Measurements from ENCODE around the gene CHAT.

Gene CHAT

DNA sequence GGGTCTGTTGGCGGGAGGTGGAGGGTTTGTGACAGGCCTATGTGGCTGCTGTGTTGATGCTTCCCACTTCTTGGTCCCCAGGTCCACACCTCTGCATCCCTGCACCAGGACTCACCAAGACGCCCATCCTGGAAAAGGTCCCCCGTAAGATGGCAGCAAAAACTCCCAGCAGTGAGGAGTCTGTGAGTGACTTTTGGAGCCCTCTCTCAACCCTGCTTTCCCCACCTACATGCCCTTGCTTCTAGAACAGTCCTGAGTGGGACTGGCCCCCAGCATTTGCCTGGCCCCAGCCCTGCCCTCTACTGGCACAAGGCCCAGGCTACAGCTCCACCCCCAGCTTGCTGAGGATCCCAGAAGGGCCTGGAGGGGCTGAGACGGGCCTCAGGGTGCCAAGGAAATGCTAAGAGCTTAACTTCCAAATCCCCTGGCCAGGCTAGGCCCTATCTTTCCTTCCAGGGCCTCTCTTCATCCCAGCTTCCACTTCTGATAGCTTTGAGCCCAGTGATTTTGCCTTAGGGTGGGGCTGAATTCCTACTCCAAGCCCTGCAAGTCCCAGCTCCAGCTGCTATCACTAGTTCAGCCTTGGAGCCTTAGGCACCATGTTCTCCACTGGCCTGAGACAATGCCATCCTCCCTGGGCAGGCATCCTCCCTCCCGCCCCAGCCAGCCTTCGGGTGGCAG is 2.7 kb downstream of the CHAT start:
- Histone ChIP-seq H2BK12ac (ENCODE audit: low read length in 2 of 2) (no peak overlapping the region), H3K36me3 (ENCODE audit: control insufficient read depth in 1 of 2, insufficient read depth in 2 of 2, low read depth in 1 of 2, low read length in 2 of 2) (no peaks in the 10 kb centered on the region), H3K4me1 (ENCODE audit: control insufficient read depth, insufficient read depth, low read depth, low read length) (peaks cover 5% of the 10 kb centered on the region), H3K4me3 (ENCODE audit: insufficient read depth in 1 of 2, low read depth in 1 of 2, low read length in 2 of 2) (no peak overlapping the region), H3K79me1 (replicated peaks; ENCODE audit: low read length, poor library complexity, severe bottlenecking) (no peaks in the 10 kb centered on the region), H2BK15ac (ENCODE audit: low read depth, poor library complexity, severe bottlenecking) (no peak overlapping the region), H2AK5ac (ENCODE audit: low read length, severe bottlenecking) (no peak overlapping the region), H4K91ac (ENCODE audit: low read length) (no peak overlapping the region), H3K23ac (ENCODE audit: low read length in 2 of 2) (no peak overlapping the region), H3K9ac (ENCODE audit: low read length) (no peak overlapping the region), H3K4ac (ENCODE audit: low read depth in 1 of 2, low read length in 2 of 2) (no peak overlapping the region), H2BK5ac (ENCODE audit: low read depth, low read length, poor library complexity, severe bottlenecking) (no peak overlapping the region), H3K27me3 (ENCODE audit: control insufficient read depth in 1 of 2, insufficient read depth in 1 of 2, low read length in 2 of 2) (peaks cover 88 to 96% of the 10 kb centered on the region in 2 experiments), H2AFZ (ENCODE audit: low read depth, low read length) (no peak overlapping the region), H3K9me3 (ENCODE audit: control insufficient read depth, low read length) (peaks cover 4% of the 10 kb centered on the region), H3K14ac (ENCODE audit: low read length in 2 of 2) (no peak overlapping the region), H3K4me2 (ENCODE audit: low read length, poor library complexity, severe bottlenecking) (no peak overlapping the region), H2BK120ac (ENCODE audit: low read depth, low read length) (no peak overlapping the region), H3K27ac (ENCODE audit: low read length, poor library complexity, severe bottlenecking) (no peak overlapping the region), H3K18ac (ENCODE audit: low read depth in 1 of 2, low read length in 2 of 2) (no peak overlapping the region), H4K8ac (ENCODE audit: low read length) (no peak overlapping the region)
- DNase-seq = no peak
- 67% methylated on average over 5 of the region's 6 CpGs for WGBS

DNA sequence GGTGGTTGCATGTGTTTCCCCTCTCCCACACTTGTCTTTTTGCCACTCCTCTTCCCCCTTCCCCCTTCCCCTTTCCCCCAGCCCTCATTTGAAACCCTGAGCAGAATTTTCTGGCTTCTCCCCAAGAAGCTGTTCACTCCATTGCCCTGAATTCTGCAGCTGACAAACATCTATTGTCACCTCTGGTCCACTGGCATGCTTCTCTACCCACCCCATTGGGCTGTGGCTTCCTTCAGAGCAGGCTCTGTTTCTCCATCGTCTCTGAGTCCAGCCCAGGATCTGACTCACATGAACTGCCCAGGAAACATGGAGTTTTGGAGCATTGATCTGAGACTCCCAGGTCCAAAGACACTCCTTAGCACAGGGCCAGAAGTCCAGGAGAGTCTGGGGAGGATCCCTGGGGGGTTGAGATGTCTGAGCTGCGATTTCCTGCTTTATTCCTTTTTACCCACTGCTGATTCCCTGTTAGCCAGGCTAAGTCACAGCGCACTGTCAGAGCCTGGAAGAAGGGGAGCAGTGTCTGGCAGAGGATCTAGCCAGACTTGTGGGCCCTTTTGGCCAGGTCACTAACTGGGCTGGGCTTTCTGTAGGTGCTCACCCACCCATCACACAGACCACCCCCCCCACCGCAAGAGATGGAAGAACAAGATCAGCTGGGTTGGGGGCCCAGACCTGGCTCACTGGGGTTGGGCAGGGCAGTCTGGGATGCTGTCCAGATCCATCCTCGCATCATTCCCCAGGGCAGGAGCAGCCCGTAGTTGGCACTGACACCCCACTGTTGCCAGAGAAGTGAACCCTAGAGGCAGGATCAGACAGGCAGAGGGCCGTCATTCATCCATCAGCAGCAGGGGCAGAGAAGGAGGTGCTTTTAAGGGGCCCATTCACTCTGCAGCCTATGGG is 3.5 kb downstream of the CHAT start:
- Histone ChIP-seq H2AFZ (ENCODE audit: low read depth, low read length) (no peak overlapping the region), H4K8ac (ENCODE audit: low read length) (no peak overlapping the region), H3K9ac (ENCODE audit: low read length) (no peak overlapping the region), H3K18ac (ENCODE audit: low read depth in 1 of 2, low read length in 2 of 2) (no peak overlapping the region), H2BK5ac (ENCODE audit: low read depth, low read length, poor library complexity, severe bottlenecking) (no peak overlapping the region), H3K79me1 (replicated peaks; ENCODE audit: low read length, poor library complexity, severe bottlenecking) (no peaks in the 10 kb centered on the region), H3K14ac (ENCODE audit: low read length in 2 of 2) (no peak overlapping the region), H3K27me3 (ENCODE audit: control insufficient read depth in 1 of 2, insufficient read depth in 1 of 2, low read length in 2 of 2) (peaks cover 86 to 96% of the 10 kb centered on the region in 2 experiments), H3K4me2 (ENCODE audit: low read length, poor library complexity, severe bottlenecking) (no peak overlapping the region), H3K4ac (ENCODE audit: low read depth in 1 of 2, low read length in 2 of 2) (no peak overlapping the region), H2AK5ac (ENCODE audit: low read length, severe bottlenecking) (no peak overlapping the region), H2BK15ac (ENCODE audit: low read depth, poor library complexity, severe bottlenecking) (no peak overlapping the region), H3K36me3 (ENCODE audit: control insufficient read depth in 1 of 2, insufficient read depth in 2 of 2, low read depth in 1 of 2, low read length in 2 of 2) (no peaks in the 10 kb centered on the region), H3K9me3 (ENCODE audit: control insufficient read depth, low read length) (peaks cover 3% of the 10 kb centered on the region), H3K23ac (ENCODE audit: low read length in 2 of 2) (no peak overlapping the region), H3K4me3 (ENCODE audit: insufficient read depth in 1 of 2, low read depth in 1 of 2, low read length in 2 of 2) (no peak overlapping the region), H3K4me1 (ENCODE audit: control insufficient read depth, insufficient read depth, low read depth, low read length) (peaks cover 5% of the 10 kb centered on the region), H2BK12ac (ENCODE audit: low read length in 2 of 2) (no peak overlapping the region), H4K91ac (ENCODE audit: low read length) (no peak overlapping the region), H2BK120ac (ENCODE audit: low read depth, low read length) (no peak overlapping the region), H3K27ac (ENCODE audit: low read length, poor library complexity, severe bottlenecking) (no peak overlapping the region)
- WGBS = 72% methylated on average over 6 of the region's 7 CpGs
- DNase-seq = no peak

DNA sequence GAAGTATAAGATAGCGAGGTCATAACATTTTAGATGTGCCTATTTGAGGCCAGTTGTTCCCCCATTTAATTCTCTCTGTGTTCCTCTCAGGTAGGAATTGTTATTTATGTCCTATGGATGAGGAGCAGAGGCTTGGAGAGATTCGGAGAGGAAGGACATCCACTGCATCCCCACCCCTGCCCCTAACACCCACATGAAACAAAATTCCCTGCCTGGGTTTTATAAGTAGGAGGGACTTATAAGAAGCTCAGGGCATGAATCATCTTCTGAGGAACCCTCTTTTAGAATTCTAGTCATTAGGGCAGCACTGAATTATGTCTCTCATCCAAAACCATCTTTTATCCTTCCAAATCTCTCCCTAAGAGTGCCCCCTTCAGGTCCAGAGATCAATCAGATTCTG is 5.0 kb downstream of the CHAT start:
- Histone ChIP-seq H3K27me3 (ENCODE audit: control insufficient read depth in 1 of 2, insufficient read depth in 1 of 2, low read length in 2 of 2) (peaks cover 72 to 96% of the 10 kb centered on the region in 2 experiments), H3K9ac (ENCODE audit: low read length) (no peak overlapping the region), H2BK120ac (ENCODE audit: low read depth, low read length) (no peak overlapping the region), H3K23ac (ENCODE audit: low read length in 2 of 2) (no peak overlapping the region), H3K9me3 (ENCODE audit: control insufficient read depth, low read length) (no peaks in the 10 kb centered on the region), H3K4me2 (ENCODE audit: low read length, poor library complexity, severe bottlenecking) (no peak overlapping the region), H2BK5ac (ENCODE audit: low read depth, low read length, poor library complexity, severe bottlenecking) (no peak overlapping the region), H3K4me1 (ENCODE audit: control insufficient read depth, insufficient read depth, low read depth, low read length) (peaks cover 3% of the 10 kb centered on the region), H3K4ac (ENCODE audit: low read depth in 1 of 2, low read length in 2 of 2) (no peak overlapping the region), H4K91ac (ENCODE audit: low read length) (no peak overlapping the region), H2BK15ac (ENCODE audit: low read depth, poor library complexity, severe bottlenecking) (no peak overlapping the region), H3K4me3 (ENCODE audit: insufficient read depth in 1 of 2, low read depth in 1 of 2, low read length in 2 of 2) (no peak overlapping the region), H3K36me3 (ENCODE audit: control insufficient read depth in 1 of 2, insufficient read depth in 2 of 2, low read depth in 1 of 2, low read length in 2 of 2) (no peaks in the 10 kb centered on the region), H3K27ac (ENCODE audit: low read length, poor library complexity, severe bottlenecking) (no peak overlapping the region), H2BK12ac (ENCODE audit: low read length in 2 of 2) (no peak overlapping the region), H2AK5ac (ENCODE audit: low read length, severe bottlenecking) (no peak overlapping the region), H3K79me1 (replicated peaks; ENCODE audit: low read length, poor library complexity, severe bottlenecking) (no peaks in the 10 kb centered on the region), H4K8ac (ENCODE audit: low read length) (no peak overlapping the region), H3K14ac (ENCODE audit: low read length in 2 of 2) (no peak overlapping the region), H3K18ac (ENCODE audit: low read depth in 1 of 2, low read length in 2 of 2) (no peak overlapping the region), H2AFZ (ENCODE audit: low read depth, low read length) (no peak overlapping the region)
- DNase-seq = no peak
- no CpG with 5 or more reads among the region's 2 CpGs for WGBS

DNA sequence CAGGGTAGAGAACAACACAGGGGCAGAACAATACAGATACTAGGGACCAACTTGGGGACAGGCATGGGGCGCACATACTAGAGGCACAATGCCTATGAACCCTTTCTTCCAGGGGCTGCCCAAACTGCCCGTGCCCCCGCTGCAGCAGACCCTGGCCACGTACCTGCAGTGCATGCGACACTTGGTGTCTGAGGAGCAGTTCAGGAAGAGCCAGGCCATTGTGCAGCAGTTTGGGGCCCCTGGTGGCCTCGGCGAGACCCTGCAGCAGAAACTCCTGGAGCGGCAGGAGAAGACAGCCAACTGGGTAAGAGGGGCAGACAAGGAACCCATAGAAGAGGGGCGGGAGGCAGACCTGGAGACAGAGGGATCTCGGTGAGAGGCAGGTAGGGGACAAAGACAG is 5.8 kb downstream of the CHAT start:
- Histone ChIP-seq H2AFZ (ENCODE audit: low read depth, low read length) (no peak overlapping the region), H3K4me2 (ENCODE audit: low read length, poor library complexity, severe bottlenecking) (no peak overlapping the region), H2AK5ac (ENCODE audit: low read length, severe bottlenecking) (no peak overlapping the region), H3K4me1 (ENCODE audit: control insufficient read depth, insufficient read depth, low read depth, low read length) (no peaks in the 10 kb centered on the region), H4K8ac (ENCODE audit: low read length) (no peak overlapping the region), H3K27ac (ENCODE audit: low read length, poor library complexity, severe bottlenecking) (no peak overlapping the region), H3K27me3 (ENCODE audit: control insufficient read depth in 1 of 2, insufficient read depth in 1 of 2, low read length in 2 of 2) (peaks cover 65 to 97% of the 10 kb centered on the region in 2 experiments), H3K4ac (ENCODE audit: low read depth in 1 of 2, low read length in 2 of 2) (no peak overlapping the region), H3K4me3 (ENCODE audit: insufficient read depth in 1 of 2, low read depth in 1 of 2, low read length in 2 of 2) (no peak overlapping the region), H2BK15ac (ENCODE audit: low read depth, poor library complexity, severe bottlenecking) (no peak overlapping the region), H2BK5ac (ENCODE audit: low read depth, low read length, poor library complexity, severe bottlenecking) (no peak overlapping the region), H3K79me1 (replicated peaks; ENCODE audit: low read length, poor library complexity, severe bottlenecking) (no peaks in the 10 kb centered on the region), H3K36me3 (ENCODE audit: control insufficient read depth in 1 of 2, insufficient read depth in 2 of 2, low read depth in 1 of 2, low read length in 2 of 2) (no peaks in the 10 kb centered on the region), H4K91ac (ENCODE audit: low read length) (no peak overlapping the region), H3K9ac (ENCODE audit: low read length) (no peak overlapping the region), H2BK12ac (ENCODE audit: low read length in 2 of 2) (no peak overlapping the region), H3K23ac (ENCODE audit: low read length in 2 of 2) (no peak overlapping the region), H3K14ac (ENCODE audit: low read length in 2 of 2) (no peak overlapping the region), H3K9me3 (ENCODE audit: control insufficient read depth, low read length) (no peaks in the 10 kb centered on the region), H3K18ac (ENCODE audit: low read depth in 1 of 2, low read length in 2 of 2) (no peak overlapping the region), H2BK120ac (ENCODE audit: low read depth, low read length) (no peak overlapping the region)
- 48% methylated on average over 10 of the region's 10 CpGs for WGBS
- DNase-seq = no peak

Data from mesenchymal stem cell (in vitro differentiated cells and primary cell).